Measurements from ENCODE around the gene TSC22D4.

TSC22D4 gene

DNA sequence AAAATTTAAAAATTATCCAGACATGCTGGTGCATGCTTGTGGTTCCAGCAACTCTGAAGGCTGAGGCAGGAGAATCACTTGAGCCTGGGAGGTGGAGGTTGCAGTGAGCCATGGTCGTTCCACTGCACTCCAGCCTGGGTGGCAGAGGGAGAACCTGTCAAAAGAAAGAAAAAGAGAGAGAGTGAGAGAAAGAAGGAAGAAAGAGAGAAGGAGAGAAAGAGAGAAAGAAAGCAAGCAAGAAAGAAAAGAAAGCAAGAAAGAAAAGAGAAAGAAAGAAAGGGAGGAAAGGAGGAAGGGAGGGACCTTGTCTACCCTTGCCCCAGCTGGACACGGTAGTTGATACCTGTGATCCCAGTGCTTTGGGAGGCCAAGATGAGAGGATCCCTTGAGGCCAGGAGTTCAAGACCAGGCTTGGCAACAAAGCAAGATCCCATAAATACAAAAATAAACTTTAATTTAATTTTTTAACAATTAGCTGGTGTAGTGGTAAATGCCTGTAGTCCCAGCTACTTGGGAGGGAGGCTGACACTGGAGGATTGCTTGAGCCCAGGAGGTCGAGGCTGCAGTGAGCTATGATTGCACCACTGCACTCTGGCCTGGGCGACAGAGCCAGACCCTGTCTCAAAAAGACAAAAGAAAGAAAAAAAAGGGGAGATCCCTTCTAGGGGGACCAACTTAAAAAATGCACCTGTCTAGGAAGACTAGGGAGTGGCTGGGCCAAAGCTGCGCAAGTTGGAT, 13.9 kb upstream of the TSC22D4 start:
- DNase-seq = no peak

DNA sequence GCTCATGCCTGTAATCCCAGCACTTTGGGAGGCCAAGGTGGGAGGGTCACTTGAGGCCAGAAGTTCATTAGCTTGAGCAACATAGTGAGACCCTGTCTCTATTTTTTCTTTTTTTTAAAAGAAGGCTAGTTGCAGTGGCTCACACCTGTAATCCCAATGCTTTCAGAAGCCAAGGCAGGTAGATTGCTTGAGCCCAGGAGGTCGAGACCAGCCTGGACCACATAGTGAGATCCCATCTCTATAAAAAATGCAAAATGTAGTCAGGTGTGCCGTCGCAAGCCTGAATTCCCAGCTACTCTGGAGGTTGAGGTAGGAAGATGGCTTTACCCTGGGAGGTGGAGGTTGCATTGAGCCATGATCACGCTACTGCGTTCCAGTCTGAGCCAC, 12.2 kb upstream of the TSC22D4 start:
- no peak for DNase-seq

DNA sequence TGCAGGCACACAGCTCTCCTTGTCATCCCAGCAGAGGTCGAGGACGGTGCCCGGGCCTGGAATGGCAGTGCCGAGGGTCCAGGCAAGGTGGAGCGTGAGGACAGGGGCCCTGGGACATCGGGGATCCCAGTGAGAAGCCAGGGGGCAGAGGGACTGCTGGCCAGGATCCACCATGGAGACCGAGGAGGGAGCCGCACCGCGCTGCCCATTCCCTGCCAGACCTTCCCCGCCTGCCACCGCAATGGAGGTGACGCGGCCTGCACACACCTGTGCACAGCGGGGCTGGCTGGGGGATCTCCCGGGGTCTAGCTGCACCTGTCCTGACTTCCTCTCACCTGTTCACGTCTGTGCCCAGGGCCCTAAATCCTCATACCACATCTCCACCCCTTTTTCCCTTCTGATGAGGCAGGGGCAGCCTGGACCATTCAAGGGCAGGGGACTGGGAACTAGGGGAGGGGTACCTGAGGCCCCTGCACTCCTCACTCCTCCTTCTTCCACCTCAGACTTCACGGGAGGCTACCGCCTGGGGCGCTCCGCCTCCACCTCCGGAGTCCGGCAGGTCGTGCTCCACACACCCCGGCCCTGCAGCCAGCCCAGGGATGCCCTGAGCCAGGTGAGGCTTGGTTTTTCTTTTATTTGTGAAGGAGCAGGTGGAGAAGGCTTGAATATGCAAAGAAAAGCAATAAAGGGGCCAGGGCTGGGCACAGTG, 11.6 kb upstream of the TSC22D4 start:
- no peak for DNase-seq

DNA sequence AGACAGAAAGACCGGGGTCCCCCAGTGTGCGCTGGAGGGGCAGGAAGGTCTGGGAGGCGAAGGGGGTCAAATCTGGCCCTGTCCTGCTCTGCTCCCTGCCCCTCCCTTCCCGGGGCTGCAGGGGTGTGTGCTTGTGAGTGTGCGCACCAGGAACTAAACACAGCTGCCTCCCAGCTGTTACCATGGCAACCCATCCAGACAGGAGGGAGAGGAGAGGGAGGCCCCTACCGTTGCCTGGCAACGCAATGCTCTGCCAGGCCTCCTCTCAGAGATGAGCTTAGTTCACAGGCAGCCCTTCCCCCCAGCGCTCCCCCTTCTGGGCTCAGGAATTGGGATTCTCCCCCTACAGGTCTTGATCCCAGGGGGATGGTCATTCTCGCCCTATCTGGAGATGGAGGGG, 10.8 kb upstream of the TSC22D4 start:
- no peak for DNase-seq

DNA sequence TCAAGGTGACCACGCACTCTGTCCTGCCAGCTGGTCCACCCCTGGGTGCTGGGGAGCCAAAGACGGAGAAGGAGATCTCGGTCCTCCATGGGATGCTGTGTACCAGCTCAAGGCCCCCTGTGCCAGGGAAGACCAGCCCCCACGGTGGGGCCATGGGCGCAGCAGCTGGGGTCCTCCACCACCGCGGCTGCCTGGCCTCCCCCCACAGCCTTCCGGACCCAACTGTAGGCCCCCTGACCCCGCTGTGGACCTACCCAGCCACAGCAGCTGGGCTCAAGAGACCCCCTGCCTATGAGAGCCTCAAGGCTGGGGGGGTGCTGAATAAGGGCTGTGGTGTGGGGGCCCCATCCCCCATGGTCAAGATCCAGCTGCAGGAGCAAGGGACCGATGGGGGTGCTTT, 10.1 kb upstream of the TSC22D4 start:
- DNase-seq = no peak

DNA sequence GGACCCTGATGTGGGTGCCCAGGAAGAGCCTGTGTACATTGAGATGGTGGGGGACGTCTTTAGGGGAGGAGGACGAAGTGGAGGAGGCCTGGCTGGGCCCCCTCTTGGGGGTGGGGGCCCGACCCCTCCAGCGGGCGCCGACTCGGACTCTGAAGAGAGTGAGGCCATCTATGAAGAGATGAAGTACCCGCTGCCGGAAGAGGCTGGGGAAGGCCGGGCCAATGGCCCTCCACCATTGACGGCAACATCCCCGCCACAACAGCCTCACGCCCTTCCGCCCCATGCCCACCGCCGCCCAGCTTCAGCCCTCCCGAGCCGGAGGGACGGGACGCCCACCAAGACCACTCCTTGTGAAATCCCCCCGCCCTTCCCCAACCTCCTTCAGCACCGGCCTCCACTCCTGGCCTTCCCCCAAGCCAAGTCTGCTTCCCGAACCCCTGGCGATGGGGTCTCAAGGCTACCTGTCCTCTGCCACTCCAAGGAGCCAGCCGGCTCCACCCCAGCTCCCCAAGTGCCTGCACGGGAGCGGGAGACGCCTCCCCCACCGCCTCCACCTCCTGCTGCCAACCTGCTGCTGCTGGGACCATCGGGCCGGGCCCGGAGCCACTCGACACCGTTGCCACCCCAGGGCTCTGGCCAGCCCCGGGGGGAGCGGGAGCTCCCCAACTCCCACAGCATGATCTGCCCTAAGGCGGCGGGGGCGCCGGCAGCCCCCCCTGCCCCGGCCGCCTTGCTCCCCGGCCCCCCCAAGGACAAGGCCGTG, 9.5 kb upstream of the TSC22D4 start:
- DNase-seq = no peak

DNA sequence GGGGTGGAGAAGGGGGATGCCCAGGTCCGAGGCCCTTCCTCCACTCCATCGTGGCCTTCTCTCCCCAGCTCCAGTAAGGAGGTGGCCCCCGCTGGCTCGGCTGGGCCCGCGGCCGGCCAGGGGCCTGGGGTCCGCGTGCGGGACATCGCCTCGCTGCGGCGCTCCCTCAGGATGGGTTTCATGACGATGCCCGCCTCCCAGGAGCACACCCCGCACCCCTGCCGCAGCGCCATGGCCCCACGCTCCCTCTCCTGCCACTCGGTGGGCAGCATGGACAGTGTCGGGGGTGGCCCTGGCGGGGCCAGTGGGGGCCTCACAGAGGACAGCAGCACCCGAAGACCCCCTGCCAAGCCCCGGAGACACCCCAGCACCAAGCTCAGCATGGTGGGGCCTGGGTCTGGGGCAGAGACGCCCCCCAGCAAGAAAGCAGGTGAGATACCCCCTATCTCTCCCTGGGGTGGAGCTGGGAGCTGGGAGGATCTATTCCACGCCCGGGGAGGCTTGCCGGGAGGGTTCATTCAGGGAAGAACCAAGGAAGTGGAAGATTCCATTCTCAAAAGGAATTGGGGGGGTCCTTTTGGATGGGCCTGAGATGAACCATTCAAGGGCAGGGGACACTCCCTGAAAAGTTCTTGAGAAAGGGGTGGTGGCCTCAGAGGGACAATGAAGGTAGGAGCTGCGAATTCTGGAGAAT, 7.9 kb upstream of the TSC22D4 start:
- DNase-seq = no peak

DNA sequence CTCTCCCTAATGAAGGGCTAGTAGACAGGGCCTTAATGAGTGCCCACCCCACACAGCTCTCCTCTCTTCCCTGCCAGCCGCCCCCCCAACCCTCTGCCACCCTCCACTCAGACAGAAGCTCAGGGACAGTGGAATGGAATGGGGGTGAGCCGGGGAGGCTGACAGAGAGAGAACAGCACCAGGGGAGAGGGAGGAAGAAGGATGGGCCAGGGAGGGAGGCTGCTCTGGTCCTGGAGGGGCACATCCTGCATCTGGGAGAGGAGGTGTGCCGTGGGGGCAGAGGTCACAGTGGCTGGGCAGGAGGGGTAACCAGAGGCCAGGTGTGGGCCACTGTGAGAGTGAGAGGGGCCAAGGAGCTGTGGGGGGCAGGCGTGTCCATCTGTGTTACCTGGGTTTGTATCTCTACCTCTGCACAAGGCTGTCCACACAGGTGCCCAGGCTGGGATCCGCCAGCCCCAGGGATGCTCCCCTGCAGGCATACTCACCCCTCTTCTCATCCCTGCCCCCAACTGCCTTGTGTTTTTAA, 7.2 kb upstream of the TSC22D4 start:
- DNase-seq = no peak

DNA sequence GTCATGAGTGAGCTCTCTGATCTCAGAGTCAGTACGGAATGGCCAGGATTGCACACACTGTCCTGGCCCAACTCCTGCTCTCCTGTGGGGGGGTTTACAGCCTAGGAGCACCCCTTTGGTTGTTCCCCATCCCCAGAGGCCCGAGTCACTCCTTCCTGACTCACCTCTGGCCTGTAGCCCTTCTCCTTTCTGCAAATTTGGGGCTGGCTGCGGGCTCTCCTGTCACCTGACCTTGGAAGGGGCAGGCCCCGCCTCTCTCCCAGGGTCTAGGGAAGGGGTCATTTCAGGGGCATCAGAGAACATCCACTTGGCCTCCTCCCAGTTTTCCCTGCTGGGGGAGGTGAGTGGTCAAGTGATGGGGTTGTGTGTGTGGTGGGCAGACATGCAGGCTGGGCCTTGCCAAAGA, 6.5 kb upstream of the TSC22D4 start:
- no peak for DNase-seq

DNA sequence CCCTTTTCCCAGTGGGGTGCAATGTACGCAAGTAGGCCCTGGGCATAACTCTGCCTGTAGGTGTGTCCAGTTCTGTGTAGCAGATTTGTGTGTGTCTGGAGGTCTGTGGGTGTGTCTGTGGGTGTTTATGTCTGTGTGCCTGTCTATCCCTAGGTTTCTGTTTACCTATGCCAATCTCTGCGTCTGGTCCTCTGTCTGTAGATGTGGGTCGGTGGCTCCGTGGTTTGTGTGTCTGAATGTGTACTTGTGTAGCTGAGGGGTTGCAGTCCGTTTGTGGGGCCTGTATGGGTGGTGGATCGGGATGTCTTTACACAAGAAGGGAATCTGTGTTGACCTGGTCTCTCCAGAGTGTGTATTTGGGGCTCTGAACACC, 5.6 kb upstream of the TSC22D4 start:
- DNase-seq = no peak

DNA sequence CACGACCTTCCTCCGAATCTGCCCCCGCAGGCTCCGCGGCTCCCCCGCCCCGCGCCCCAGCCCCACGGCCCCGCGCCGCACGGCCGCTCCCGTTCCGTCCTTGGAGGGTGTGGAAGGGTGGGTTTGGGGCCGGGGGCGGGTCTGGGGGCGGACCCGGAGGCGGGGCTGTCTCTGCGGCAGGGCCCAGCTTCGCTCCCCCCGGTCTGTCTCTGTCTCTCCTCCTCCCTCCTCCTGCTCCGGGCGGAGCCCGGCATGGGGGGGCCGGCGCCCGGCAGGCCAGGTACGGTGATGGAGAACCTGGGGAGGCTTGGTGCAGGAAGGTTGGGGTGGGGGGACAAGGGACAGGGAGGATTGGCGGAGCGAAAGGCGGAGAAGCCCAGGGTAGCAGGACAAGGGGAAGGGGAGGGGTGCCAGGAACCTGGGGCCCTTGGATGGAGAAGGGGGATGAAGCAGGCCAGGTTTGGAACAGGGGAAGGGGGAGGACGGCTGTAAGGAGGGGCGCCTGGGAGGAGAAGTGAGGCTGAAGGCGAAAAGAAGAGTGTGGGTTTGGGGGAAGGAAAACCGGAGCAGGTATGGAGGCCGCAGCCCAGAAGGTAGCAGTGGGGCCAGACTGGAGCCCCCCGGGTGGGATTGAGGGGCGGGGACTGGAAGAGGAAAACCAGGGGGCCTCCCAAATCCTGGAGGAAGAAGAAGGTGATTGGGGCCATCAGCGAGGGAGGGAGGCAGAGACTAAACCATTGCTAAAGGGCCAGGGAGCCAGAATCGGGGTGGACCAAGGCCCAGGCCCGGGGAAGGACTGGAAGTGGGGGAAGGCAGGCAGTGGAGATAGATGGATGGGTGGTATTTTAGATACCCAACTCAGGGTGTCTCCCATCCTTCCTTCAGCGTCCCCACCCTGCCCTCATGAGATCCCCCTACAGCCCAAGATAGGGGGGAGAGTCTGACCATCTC, 5.0 kb upstream of the TSC22D4 start, which contains the start of gene NYAP1:
Gene NYAP1 (plus strand): TSS at position 206 of the 951 bp plus-strand sequence. CDS start 1,385 bp downstream, outside the sequence.
- DNase-seq = no peak

DNA sequence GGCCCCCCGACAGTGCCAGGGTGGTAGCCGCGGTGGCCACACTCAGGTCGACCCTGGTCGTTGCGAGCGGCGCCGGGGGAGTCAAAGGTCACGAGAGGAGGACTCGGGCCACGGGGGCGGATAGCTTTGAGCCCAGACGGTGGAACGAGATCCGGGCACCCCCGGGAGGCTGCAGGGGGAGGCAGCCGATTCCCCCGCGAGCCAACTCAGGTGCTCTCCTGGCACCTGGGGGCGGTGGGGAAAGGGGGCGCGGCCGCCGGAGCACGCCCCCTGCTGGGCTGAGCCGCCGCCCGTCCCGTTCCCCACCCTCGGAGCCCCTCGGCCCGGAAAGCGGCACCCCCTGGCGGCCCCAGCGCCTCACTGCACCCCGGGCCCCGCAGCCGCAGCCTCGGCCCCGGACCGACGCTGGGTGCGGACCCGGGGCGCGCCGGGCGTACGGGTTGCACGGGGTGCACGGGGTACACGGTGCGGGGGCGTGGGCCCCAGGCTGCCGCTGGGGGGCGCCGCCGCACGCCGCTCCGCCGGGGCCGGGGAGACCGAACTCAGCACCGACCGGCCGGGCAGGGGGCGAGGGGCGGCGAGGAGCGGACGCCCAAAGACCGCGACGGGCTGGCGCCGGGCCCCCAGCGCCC, 4.2 kb upstream of the TSC22D4 start:
- DNase-seq = no peak

DNA sequence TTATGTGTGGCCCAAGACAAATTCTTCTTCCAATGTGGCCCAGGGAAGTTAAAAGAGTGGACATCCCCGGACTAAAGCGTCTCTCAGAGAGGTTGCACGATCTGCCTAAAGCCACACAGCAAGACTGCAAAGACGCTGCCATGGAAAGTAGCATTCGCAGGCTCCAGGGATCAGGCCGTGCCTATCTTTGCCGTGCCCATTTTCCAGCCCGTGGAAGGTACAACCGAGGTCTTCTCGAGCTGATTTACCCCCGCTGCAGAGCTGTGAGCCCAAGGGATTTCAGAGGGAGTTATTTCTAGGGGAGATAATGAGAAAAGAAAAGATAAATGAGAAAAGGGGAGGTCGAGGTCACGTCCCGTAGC, 3.7 kb upstream of the TSC22D4 start:
- no peak for DNase-seq

DNA sequence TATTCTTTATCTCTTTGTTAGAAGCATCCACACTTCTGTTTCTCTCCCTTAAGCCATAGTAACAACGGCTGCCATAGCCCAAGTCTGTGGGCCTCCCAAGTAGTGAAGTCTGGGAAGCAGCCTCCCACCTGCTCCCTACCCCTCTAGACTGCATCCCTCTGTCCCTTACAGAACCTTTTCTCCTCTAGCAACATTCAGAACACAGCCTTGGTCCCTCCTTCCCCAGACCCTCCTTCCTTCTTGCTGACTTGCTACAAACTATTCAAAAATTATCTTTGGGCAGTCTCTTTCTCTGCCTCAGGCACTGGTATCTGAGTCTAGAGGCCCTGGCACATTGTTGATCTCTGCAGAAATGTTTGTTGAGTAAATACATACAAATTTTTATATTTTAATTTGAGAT, 2.5 kb upstream of the TSC22D4 start:
- no peak for DNase-seq

DNA sequence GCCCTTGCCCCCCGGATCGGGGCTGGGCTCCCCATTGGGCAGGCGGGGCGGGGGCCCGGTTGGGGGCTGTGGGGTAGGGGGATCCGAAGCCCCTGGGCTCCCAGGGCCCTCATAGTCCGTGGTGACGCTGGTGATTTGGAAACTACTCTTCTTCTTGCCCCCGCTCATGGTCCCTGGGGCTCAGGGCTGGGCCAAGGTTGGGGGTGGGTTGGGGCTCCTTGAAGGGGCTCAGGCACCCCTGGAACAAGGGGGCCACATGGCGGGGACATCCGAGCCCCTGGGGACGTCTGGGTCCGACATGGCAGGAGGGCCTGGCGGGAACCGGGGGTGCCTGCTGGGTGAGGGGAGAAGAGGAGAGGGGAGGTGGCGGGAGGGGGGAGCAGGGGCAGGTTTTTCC, 1.1 kb downstream of the TSC22D4 start:
- DNase-seq = no peak

DNA sequence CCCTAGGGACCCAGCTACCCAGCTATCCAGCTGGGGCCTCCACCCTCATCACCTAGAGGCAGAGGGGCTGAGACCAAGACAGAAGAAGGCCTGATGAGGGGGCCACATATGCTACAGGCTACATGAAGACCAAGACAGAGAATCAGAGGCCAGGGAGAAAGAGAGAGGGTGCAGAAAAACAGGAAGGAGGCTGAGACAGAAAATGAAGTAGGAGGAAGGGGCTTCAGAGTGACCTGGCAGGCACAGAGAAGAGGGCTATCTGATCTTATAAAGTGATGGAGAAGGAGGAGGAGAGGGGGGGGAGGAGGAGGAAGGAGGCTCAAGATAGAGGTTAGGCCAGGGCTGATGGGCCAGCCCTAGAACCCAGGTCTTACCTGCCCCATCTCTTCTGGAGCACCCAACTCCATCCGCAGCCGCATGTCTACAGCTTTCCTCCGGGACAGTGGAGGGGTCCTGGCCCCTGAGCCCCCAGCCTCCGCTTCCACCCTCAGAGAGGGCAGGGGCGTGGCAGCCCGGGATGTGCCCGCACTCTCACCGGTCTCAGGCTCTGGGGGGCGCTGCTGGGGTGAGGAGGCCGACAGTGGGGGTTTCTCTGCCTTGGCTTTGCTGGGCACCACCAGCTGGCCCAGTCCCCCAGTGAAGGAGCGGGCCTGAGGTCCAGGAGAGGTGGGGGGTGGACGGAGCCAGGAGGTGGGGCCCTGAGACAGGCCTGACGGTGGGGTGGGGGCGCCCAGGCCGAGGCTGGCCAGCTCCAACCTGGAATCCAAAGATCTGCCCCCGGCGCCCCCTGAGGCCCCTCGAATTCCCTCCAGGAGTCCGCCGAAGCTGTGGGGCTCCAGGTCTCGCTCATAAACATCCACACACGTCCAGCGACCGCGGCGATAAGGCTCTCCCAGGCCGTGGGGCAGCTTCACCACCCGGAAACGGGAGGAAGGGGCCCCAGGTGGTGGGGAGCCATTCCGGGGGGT, 1.8 kb downstream of the TSC22D4 start:
- DNase-seq = no peak

DNA sequence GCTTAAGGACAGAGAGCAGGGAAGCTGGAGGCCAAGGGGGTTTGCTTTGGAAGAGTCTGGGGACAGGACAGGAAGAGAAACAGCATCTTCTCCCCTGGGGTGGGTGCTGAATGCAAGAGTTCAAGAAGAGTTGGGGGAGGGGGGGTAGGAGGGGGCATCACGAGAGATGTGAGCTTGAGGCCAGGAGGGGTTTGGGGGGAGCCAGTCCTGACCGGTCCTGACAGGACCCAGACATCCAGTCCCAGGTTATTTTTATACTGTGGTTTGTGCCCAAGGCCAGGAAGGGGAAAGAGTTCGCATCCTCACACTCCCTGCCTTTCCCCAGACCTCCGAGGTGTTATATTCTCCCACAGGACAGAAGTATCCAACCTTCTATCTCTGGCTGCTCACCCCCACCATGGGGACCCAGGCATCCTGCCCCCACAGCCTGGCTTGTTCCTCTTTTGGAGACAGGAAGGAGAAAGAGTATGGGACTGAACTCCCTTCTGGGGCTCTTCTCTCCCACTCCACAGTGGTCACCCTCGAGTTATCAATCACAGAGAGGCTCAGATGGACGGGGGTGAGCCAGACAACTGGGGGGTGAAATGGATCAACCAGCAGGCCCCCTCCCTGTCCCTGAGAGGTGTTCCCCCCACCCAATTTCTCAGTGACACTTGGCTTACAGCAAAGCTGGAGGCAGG, 2.8 kb downstream of the TSC22D4 start:
- DNase-seq = no peak

DNA sequence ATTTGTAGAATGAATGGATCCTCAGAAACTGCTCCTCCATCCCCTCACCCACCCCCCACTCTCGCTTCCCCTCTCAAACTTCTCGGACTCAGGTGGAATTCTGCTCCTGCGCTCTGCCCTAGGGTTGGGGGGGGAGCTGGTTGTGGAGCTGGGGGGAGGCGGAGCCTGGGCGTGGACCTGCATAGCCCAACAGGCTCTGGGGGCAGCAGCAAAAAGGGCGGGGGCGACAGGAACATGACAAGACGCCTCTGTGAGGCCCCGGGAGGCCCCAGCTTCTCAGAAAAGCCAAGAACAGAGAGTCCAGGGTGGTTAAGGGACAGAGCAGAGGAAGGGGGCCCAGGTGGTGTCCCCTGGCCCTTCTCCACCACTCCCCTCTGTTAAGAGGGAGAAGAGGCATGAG, 3.5 kb downstream of the TSC22D4 start:
- DNase-seq = no peak

DNA sequence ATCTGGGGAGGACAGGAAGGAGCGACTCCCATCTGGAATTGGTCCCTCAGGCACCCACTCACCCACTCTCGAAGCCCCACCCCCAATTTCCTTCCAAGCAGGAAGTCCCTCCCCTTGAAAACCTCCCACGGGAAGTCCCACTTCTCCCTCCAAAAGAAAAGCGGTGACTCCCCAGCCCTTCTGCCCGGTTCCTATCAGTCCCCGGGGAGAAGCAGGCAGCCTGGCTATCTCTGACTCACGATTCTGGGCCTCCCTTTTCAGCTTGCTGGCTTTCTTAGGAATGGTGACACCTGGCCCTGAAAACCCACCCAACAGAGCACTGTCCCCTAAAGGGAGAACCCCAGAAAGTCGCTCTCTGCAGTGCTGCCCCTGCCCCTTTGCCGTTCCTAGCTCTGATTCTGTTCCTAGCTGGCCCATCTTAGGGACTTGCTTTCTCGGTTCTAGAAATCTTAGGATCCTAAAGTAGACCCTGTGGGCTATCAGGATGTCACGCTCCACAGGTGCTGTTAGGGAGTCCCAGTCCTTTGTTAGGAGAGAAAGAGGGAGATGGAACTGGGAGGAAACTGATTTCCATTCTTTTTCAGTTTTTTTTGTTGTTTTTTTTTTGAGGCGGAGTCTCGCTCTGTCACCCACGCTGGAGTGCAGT, 6.0 kb downstream of the TSC22D4 start:
- no peak for DNase-seq
